Measurements from ENCODE around the gene C3orf70. TPM values are rescaled to one million over a fixed set of nuclear protein-coding genes. Genes with fewer than 3 reads are reported as not detected.

C3orf70 gene
- total and polyA plus RNA-seq, 2 of the 8 experiments (the other 6 are each of a cell fraction or from before 2014, with no cell fraction given), result 1.7 to 2.0 TPM

DNA sequence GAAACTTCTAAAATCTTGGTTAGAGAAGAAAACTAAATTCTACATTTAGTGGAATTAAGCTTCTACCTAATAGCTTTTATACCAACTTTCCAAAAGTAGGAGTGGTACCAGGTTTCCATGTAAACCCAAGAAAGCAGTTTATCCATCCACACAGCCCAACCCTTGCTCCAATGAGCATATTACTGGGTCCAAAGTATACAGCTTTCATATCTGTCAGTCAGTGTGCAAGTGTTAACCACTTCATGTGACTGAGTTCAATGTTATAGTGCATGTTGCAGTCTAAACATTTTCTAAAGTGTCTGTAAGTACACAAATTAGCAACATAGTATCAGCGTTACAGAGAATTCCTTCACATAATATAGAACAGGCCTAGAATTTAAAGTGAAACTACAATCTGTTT, 73.2 kb downstream of the C3orf70 start:
- Histone ChIP-seq H4K20me1 (replicated peaks in 1 of 2; ENCODE audit: control insufficient read depth in 1 of 2, insufficient read depth in 2 of 2, low read length in 2 of 2) (no peaks in the 10 kb centered on the region), H2BK5ac (ENCODE audit: low read depth, low read length) (no peak overlapping the region)
- POLR2A ChIA-PET (ENCODE audit: partially characterized antibody), result no interaction called here

More for the DNA sequence above, 73.2 kb downstream of the C3orf70 start:
- Histone ChIP-seq H3K14ac (ENCODE audit: insufficient read length) (no peak overlapping the region), H2BK120ac (replicated peaks; ENCODE audit: low read depth, low read length) (no peak overlapping the region), H2BK12ac (ENCODE audit: low read depth, low read length) (no peak overlapping the region), H3K23ac (ENCODE audit: insufficient read length) (no peak overlapping the region), H3K36me3 (ENCODE audit: control insufficient read depth in 2 of 4, insufficient read depth in 4 of 4, low read length in 3 of 4) (no peaks in the 10 kb centered on the region), H3K23me2 (ENCODE audit: low read depth, low read length) (no peaks in the 10 kb centered on the region), H3K56ac (replicated peaks; ENCODE audit: insufficient read length, low read depth, low read length) (no peak overlapping the region), H4K5ac (ENCODE audit: insufficient read length, low read depth, low read length) (no peak overlapping the region), H3K4me1 (replicated peaks in 1 of 4; ENCODE audit: control insufficient read depth in 3 of 4, insufficient read depth in 4 of 4, low read length in 3 of 4) (no peaks in the 10 kb centered on the region; a peak in 1 of 7 replicates), H3K4me3 (ENCODE audit: extremely low read depth in 1 of 4, insufficient read depth in 2 of 4, low read depth in 3 of 4, low read length in 4 of 4) (no peak overlapping the region), H3K9ac (replicated peaks in 1 of 4; ENCODE audit: extremely low read depth in 1 of 4, low read depth in 3 of 4, low read length in 3 of 4) (no peak overlapping the region), H3K27ac (ENCODE audit: low read depth, low read length) (no peak overlapping the region), H4K8ac (ENCODE audit: extremely low read depth, insufficient read depth, low read length) (no peak overlapping the region), H3K27me3 (replicated peaks in 1 of 4; ENCODE audit: control insufficient read depth in 3 of 4, extremely low read depth in 1 of 4, insufficient read depth in 3 of 4, low read length in 3 of 4) (no peaks in the 10 kb centered on the region; a peak in 2 of 7 replicates), H3K4ac (replicated peaks; ENCODE audit: insufficient read length, low read depth, low read length) (no peak overlapping the region), H4K91ac (replicated peaks; ENCODE audit: insufficient read length, low read length) (no peak overlapping the region), H2AK5ac (ENCODE audit: low read depth, low read length) (no peak overlapping the region), H3K18ac (ENCODE audit: extremely low read depth, low read length) (no peak overlapping the region), H2AFZ (ENCODE audit: low read length) (no peak overlapping the region), H3K9me3 (ENCODE audit: insufficient read depth in 2 of 2, low read depth in 1 of 2, low read length in 1 of 2) (no peaks in the 10 kb centered on the region), H2BK20ac (ENCODE audit: low read length) (no peak overlapping the region), H3K79me1 (ENCODE audit: low read depth, low read length) (no peaks in the 10 kb centered on the region), H2BK15ac (ENCODE audit: low read length) (no peak overlapping the region), H3K4me2 (ENCODE audit: insufficient read depth in 1 of 2, low read depth in 2 of 2, low read length in 2 of 2) (no peak overlapping the region), H3K79me2 (ENCODE audit: control insufficient read depth in 1 of 2, insufficient read depth in 2 of 2, low read length in 2 of 2) (no peaks in the 10 kb centered on the region)
- DNase-seq (ENCODE audit: low read depth in 1 of 2, low spot score in 2 of 2) (no peak), FAIRE-seq (no peak)
- WGBS, 2 experiments (ENCODE audit: extremely low coverage in 1 of 2, insufficient coverage in 1 of 2, insufficient read length in 1 of 2, insufficient replicate concordance in 2 of 2, low coverage in 1 of 2, low lambda C conversion rate in 2 of 2, missing lambda C conversion rate in 1 of 2), result 92% methylated on average over 1 of the region's 1 CpG; no CpG with 5 or more reads in 1 of the 2 experiments
- TF ChIP-seq JUN (IDR thresholded peaks at IDR 0.05; ENCODE audit: low read depth, low read length) (no peak), POLR2AphosphoS5 (IDR thresholded peaks at IDR 0.05; ENCODE audit: low read depth, low read length) (no peak), NRF1 (IDR thresholded peaks at IDR 0.05; ENCODE audit: low read depth, low read length) (no peak), RXRA (IDR thresholded peaks at IDR 0.05; ENCODE audit: insufficient read depth, low read depth, low read length) (no peak), SUZ12 (IDR thresholded peaks at IDR 0.05; ENCODE audit: low read length) (no peak), CHD2 (IDR thresholded peaks at IDR 0.05; ENCODE audit: low read length) (no peak), POU5F1 (IDR thresholded peaks at IDR 0.05; ENCODE audit: low read depth, low read length) (no peak), CHD1 (IDR thresholded peaks at IDR 0.05; ENCODE audit: low read depth, low read length) (no peak), YY1 (IDR thresholded peaks at IDR 0.05; ENCODE audit: low read depth, low read length) (no peak), JUND (IDR thresholded peaks at IDR 0.05; ENCODE audit: low read length) (no peak), EZH2 (IDR thresholded peaks at IDR 0.05; ENCODE audit: low read depth, low read length, severe bottlenecking) (no peak)
- TF ChIP-seq, protein P1, sequence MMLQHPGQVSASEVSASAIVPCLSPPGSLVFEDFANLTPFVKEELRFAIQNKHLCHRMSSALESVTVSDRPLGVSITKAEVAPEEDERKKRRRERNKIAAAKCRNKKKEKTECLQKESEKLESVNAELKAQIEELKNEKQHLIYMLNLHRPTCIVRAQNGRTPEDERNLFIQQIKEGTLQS (IDR thresholded peaks at IDR 0.05; ENCODE audit: insufficient read depth, low read depth, low read length), result no peak
- CTCF ChIA-PET (ENCODE audit: partially characterized antibody), result interaction anchor here (1.1 to 3.3 kb wide), 2 partner anchors 9 to 14 kb away, joined by 3 to 20 read pairs; no protein-coding TSS in a partner anchor
